HEK293T (cell line): ENCODE results near the gene COL1A2.

Source experiments
- CTCF ChIA-PET: fragments of 350-600 bp; formaldehyde crosslinking; extraction: SDS; loops from one replicate; lab custom pipeline; 2021; ENCODE audit warnings: antibody characterized with exemption, inconsistent platforms; lab: Yijun Ruan, JAX
- POLR2A ChIA-PET: fragments of 350-600 bp; formaldehyde crosslinking; extraction: SDS; loops from one replicate; lab custom pipeline; 2020; ENCODE audit warnings: antibody characterized with exemption, inconsistent platforms; lab: Yijun Ruan, JAX
- DNase-seq: peaks from one replicate; pipeline ENCODE4 v3.0.0; 2012; ENCODE audit warnings: mixed read lengths; ENCODE audit errors: extremely low spot score
- ARNT ChIP-seq: fragments of 450-650 bp; IDR thresholded peaks from 2 replicates; pipeline ENCODE4 v1.6.1; 2017; ENCODE audit warnings: mild to moderate bottlenecking
- BHLHE40 ChIP-seq: fragments of 450-650 bp; IDR thresholded peaks from 2 replicates; pipeline ENCODE4 v1.6.1; 2016; ENCODE audit warnings: mild to moderate bottlenecking, moderate library complexity, borderline replicate concordance
- CTBP1 ChIP-seq: fragments of 450-650 bp; IDR thresholded peaks from 2 replicates; pipeline ENCODE4 v1.6.1; 2016; ENCODE audit warnings: borderline replicate concordance
- ELF4 ChIP-seq: fragments of 450-650 bp; IDR thresholded peaks from 2 replicates; pipeline ENCODE4 v1.6.1; 2017; ENCODE audit warnings: antibody characterized with exemption
- FOXA1 ChIP-seq: fragments of 450-650 bp; IDR thresholded peaks from 2 replicates; pipeline ENCODE4 v1.6.1; 2016; ENCODE audit warnings: mild to moderate bottlenecking
- FOXK2 ChIP-seq: fragments of 450-650 bp; IDR thresholded peaks from 2 replicates; pipeline ENCODE4 v1.6.1; 2016; ENCODE audit warnings: mild to moderate bottlenecking
- FOXM1 ChIP-seq: fragments of 450-650 bp; IDR thresholded peaks from 2 replicates; pipeline ENCODE4 v1.6.1; 2017; ENCODE audit warnings: mild to moderate bottlenecking, borderline replicate concordance
- HDGF ChIP-seq: fragments of 450-650 bp; IDR thresholded peaks from 2 replicates; pipeline ENCODE4 v1.6.1; 2017; ENCODE audit warnings: antibody characterized with exemption, borderline replicate concordance
- L3MBTL2 ChIP-seq: fragments of 450-650 bp; conservative IDR thresholded peaks from 2 replicates; pipeline ENCODE4 v1.6.1; 2016; ENCODE audit warnings: mild to moderate bottlenecking
- LEF1 ChIP-seq: fragments of 450-650 bp; IDR thresholded peaks from 2 replicates; pipeline ENCODE4 v1.6.1; 2017; ENCODE audit warnings: mild to moderate bottlenecking, borderline replicate concordance
- NFRKB ChIP-seq: fragments of 450-650 bp; IDR thresholded peaks from 2 replicates; pipeline ENCODE4 v1.6.1; 2016; ENCODE audit warnings: mild to moderate bottlenecking, moderate library complexity
- PKNOX1 ChIP-seq: fragments of 450-650 bp; IDR thresholded peaks from 2 replicates; pipeline ENCODE4 v1.6.1; 2016
- SP1 ChIP-seq: fragments of 450-650 bp; IDR thresholded peaks from 2 replicates; pipeline ENCODE4 v1.6.1; 2017
- SUZ12 ChIP-seq: fragments of 450-650 bp; IDR thresholded peaks from 2 replicates; pipeline ENCODE4 v1.6.1; 2016; ENCODE audit warnings: mild to moderate bottlenecking
- TARDBP ChIP-seq: fragments of 450-650 bp; IDR thresholded peaks from 2 replicates; pipeline ENCODE4 v1.6.1; 2016
- ZNF384 ChIP-seq: fragments of 450-650 bp; IDR thresholded peaks from 2 replicates; pipeline ENCODE4 v1.6.1; 2016

COL1A2 gene

GRCh38 chr7:94380264-94380663 is 14.4 kb upstream of the COL1A2 start:
- POLR2A ChIA-PET, result no interaction called here
- TF ChIP-seq ELF4 (no peak), LEF1 (no peak), FOXM1 (no peak), FOXA1 (no peak), SP1 (no peak), HDGF (no peak), FOXK2 (no peak), SUZ12 (no peak), PKNOX1 (no peak), TARDBP (no peak), NFRKB (no peak), ZNF384 (no peak), L3MBTL2 (no peak)
- no peak for DNase-seq
- CTCF ChIA-PET, result no interaction called here

- no peak for TF ChIP-seq ZNF384
- TF ChIP-seq LEF1, result no peak
- TF ChIP-seq ARNT, result no peak
- no peak for TF ChIP-seq SUZ12
- TF ChIP-seq NFRKB, result no peak
- no peak for TF ChIP-seq FOXK2
- TF ChIP-seq L3MBTL2, result no peak
- TF ChIP-seq CTBP1, result no peak
- no peak for TF ChIP-seq ELF4
- POLR2A ChIA-PET, result no interaction called here
- DNase-seq, result no peak
- CTCF ChIA-PET, result no interaction called here
Observed at GRCh38 chr7:94382132-94382531, 12.6 kb upstream of the COL1A2 start.

GRCh38 chr7:94382746-94383145 is 11.9 kb upstream of the COL1A2 start:
- ChIA-PET POLR2A (no interaction called here), CTCF (no interaction called here)
- no peak for TF ChIP-seq ZNF384
- no peak for TF ChIP-seq PKNOX1
- TF ChIP-seq FOXM1, result no peak
- no peak for TF ChIP-seq SUZ12
- TF ChIP-seq SP1, result no peak
- no peak for TF ChIP-seq LEF1
- TF ChIP-seq FOXK2, result no peak
- no peak for TF ChIP-seq ARNT
- TF ChIP-seq FOXA1, result no peak
- no peak for TF ChIP-seq L3MBTL2
- no peak for TF ChIP-seq NFRKB
- no peak for TF ChIP-seq TARDBP
- no peak for TF ChIP-seq BHLHE40
- no peak for DNase-seq

GRCh38 chr7:94384315-94384714 is 10.4 kb upstream of the COL1A2 start:
- ChIA-PET POLR2A (no interaction called here), CTCF (no interaction called here)
- TF ChIP-seq ELF4 (no peak), PKNOX1 (no peak), L3MBTL2 (no peak), ARNT (no peak), CTBP1 (no peak), FOXM1 (no peak)
- no peak for DNase-seq

GRCh38 chr7:94386416-94386815 is 8.3 kb upstream of the COL1A2 start:
- POLR2A ChIA-PET, result no interaction called here
- no peak for DNase-seq
- CTCF ChIA-PET, result no interaction called here
- TF ChIP-seq FOXA1 (no peak), ZNF384 (no peak), CTBP1 (no peak), BHLHE40 (no peak), TARDBP (no peak), LEF1 (no peak)

GRCh38 chr7:94388540-94388939 is 6.2 kb upstream of the COL1A2 start:
- CTCF ChIA-PET, result no interaction called here
- POLR2A ChIA-PET, result no interaction called here

GRCh38 chr7:94389381-94389780 is 5.3 kb upstream of the COL1A2 start:
- TF ChIP-seq L3MBTL2 (no peak), FOXK2 (no peak), HDGF (no peak), PKNOX1 (no peak), LEF1 (no peak), CTBP1 (no peak), ZNF384 (no peak), SUZ12 (no peak), NFRKB (no peak), SP1 (no peak), BHLHE40 (no peak), ELF4 (no peak), FOXA1 (no peak), FOXM1 (no peak), ARNT (no peak), TARDBP (no peak)
- no peak for DNase-seq
- POLR2A ChIA-PET, result no interaction called here
- CTCF ChIA-PET, result interaction anchor here (0.6 kb wide), 1 partner anchor 197 kb away, joined by 3 read pairs; no protein-coding TSS in a partner anchor

More at GRCh38 chr7:94388540-94388939, 6.2 kb upstream of the COL1A2 start:
- DNase-seq, result no peak
- TF ChIP-seq ELF4 (no peak), HDGF (no peak)
